GM19043 (cell line): ENCODE data around the gene SHISA2.
"Not testable (repeated sequence)": the region's sequence is repeated elsewhere in the genome, so short reads cannot be mapped to it uniquely, and the experiment has no call there.

Source experiments
- ATAC-seq: cut with Tn5 transposase; IDR thresholded peaks from one replicate; pipeline ENCODE4 v1.9.1; 2021; ENCODE audit warnings: low read depth; ENCODE audit not compliant: unreplicated experiment

The SHISA2 gene

DNA sequence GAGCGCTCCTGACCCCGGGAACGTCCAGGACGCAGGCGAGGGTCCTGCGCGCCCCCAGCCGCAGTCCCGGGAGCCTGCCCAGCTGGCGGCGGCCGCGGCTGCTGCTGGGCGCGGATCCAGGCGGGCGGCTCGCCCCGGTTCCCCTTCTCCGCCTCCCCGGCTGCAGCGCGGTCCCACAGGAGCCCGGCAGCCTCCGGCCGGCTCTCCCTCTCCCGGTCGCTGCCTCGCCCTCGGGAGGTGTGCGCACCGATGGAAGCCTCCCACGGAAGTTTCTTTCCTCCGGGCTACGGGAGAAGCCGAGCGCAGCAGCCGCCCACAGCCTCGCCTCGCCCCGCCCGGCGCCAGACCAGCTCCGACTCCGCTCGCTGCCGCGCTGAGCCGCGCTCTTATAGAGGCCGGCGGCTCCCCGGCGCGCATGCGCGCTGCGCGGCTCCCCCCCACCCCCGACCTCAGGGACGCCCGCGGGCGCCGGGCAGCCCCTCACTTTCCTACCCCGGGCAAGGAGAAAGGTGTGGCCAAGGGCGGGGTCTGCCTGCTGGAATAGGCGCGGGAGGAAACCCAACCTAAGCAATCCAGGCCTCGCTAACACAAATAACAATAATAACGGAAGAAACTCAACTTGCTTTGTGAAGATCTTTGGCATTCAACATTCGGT lies at the start of gene SHISA2:
Gene SHISA2, minus strand, starts transcription at position 360 of the 655 bp plus-strand sequence. CDS start 1,041 bp downstream, outside the sequence.
- no peak for ATAC-seq

DNA sequence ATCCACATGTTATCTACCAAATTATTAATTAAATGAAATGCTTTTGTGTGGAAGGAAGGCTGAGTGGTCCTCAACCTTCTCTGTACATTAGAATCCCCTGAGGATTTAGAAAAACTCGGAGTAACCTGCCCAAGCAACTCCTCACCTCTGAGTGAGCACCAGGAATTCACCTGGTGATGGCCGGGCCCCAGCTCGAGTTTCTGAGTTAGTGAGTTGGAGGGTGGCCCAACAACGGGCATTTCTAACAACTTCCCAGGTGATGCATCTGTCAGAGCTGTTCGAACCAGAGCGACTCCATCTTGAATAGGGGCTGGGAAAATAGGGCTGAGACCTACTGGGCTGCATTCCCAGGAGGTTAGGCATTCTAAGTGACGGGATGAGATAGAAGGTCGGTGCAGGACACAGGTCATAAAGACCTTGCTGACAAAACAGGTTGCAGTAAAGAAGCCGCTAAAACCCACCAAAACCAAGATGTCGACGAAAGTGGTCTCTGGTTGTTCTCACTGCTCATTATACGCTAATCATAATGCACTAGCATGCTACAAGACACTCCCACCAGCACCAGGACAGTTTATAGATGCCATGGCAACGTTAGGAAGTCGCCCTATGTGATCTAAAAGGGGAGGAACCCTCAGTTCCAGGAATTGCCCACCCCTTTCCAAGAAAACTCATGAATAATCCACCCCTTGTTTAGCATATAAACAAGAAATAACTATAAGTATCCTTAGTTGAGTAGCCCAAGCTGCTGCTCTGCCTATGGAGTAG lies 44.2 kb upstream of the SHISA2 start:
- ATAC-seq, result no peak

DNA sequence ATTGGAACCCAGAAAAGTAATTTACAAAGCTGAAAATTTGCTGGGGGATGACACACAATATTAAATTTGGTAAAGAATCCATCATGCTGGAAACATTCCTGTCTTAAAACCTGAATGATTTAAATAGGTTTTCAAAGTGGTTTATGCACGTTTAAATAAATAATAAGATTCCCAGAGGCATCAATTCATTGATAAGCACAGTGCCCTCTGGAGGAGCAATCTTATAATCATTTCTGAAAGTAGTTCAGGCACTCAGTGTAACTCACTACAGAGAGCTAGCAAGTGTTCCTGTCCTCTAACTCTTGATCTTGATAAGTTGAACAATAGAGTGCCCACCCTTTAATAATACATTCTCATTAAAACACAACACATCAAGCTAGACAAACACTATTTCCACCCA lies 43.5 kb upstream of the SHISA2 start:
- ATAC-seq, result no peak

DNA sequence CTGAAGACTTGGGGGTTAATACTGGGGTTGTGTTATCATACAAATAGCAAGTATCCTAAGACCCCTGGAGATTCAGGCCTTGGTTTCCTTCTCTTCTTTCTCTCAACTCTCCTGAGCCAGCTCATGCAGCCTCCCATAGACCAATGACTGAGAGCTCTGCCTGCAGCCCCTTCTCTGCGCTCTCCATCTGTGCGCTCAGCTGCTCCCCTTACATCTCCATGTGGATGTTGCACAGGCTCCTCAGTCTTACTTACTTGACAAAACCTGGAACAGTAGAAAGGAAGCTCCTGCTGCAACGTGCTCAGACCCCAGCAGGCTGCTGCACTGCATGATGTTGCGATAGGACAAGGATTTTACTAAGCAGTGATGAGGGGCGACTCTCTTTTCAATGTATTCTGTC lies 25.0 kb upstream of the SHISA2 start:
- not testable (repeated sequence) for ATAC-seq

DNA sequence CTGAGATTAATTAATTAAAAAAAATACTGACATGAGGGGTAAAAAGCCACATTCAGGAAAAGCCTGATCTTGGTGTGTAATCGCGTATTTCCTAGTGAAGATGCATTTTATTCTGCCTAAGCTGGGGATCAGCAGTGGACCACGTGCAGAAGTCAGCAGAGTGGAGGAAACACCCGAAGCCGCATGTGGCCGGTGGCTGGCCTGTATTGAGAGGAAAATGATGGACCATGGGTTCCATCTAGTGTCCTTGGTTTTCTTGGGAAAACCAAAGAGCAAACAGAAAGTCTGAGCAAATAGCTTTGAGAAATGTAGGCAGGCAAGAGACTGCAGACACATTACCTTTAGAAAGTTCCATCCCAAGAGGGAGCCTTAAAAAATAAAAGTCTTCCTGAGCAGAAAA lies 23.7 kb upstream of the SHISA2 start:
- no peak for ATAC-seq

DNA sequence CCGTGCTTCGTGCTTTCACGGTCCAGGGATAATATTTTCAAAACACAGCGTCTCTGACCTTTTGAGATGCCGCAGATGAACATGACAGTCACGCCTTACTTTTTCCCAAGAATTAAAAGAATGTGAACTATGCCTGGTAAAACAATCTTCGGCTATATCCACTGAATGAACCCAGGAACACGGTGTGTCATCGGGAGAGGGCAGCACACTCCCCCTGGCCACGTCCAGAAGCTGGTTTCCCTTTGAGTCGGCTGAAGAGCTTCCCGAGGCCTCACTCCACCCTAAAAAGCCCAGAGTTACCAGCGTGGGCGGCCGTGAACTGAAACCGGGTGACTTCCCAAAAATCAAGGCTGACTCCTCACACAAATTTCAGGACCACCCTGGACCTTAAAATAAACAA lies 22.9 kb upstream of the SHISA2 start:
- no peak for ATAC-seq

DNA sequence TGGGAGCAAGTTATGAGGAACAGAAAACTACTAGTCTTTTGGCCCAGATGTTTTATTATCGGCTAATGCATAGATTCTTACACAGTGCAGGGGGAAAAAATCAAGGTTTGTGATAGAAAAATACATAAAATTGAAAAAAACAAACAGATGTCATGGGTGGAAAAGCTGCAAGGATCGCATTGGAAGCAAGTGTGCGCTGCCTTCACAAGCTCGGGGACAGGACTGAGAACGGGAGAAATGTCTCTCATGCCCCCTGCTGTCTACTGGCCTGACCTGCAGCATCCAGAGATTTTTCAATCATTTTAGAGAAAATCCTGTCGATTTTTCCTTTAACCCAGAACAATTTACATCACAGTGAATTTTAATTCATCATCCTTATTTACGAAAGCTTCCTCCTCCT lies 20.5 kb upstream of the SHISA2 start:
- ATAC-seq, result not testable (repeated sequence)

DNA sequence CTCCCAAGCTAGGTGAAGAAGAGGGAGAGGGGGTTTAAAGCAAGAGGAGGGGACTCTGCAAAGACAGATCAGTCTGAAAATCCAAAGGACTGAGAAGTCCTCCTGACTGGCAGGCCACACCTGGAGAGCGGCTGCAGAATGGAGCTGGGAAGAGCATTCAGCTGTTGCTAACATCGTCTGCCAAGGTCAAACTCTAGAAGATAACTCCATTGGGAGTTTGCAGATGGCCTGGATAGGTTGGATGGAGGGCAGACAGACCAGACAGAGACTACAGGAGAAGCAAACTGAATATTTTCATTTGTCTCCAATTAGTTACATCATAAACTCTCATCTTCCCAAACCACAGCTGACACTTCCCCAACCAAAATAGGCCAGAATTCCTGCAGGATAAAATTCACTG lies 19.9 kb upstream of the SHISA2 start:
- no peak for ATAC-seq

DNA sequence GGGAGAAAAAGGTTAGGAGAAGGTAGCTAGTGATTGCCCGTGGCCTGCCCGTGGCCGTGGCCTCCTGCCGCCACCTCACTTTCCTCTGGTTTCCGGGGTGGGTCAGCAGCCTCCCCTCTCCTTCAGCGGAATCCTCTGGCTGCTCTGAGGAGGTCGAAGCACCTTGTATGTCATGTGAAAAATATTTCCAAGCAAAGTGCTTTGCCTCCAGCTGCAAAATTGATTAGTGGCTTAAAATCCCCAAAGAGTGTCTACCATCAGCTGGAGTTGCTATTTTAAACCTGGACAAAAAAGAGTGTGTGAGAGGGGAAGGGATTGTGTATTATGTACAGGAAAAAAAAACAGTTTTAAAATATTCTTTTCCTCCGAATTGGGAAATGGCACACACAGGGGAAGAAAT lies 17.8 kb upstream of the SHISA2 start:
- ATAC-seq, result not testable (repeated sequence)

DNA sequence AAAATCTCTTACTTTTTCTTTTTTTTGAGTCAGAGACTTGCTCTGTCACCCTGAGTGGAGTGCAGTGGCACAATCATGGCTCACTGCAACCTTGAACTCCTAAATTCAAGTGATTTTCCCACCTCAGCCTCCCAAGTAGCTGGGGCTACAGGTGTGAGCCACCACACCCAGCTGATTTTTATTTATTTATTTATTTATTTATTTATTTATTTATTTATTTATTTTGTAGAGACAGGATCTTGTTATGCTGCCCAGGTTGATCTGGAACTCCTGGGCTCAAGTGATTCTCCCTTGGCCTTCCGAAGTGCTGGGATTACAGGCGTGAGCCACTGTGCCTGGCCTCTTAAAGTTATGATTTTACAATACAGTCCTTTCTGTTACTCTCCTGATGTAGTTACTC lies 16.6 kb upstream of the SHISA2 start:
- not testable (repeated sequence) for ATAC-seq

DNA sequence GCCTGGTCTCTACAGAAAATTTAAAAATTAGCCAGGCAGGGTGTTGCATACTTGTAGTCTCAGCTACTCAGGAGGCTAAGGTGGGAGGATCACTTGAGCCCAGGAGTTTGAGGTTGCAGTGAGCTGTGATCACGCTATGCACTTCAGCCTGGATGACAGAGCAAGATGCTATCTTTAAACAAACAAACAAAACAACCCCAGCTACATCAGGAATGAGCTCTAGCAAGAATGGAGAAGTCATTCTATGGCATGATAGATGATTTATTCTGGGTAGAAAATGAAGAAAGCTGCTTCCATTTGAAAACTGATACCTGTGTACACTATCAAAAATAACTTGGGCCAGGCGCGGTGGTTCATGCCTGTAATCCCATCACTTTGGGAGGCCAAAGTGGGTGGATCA lies 15.8 kb upstream of the SHISA2 start:
- ATAC-seq, result no peak

DNA sequence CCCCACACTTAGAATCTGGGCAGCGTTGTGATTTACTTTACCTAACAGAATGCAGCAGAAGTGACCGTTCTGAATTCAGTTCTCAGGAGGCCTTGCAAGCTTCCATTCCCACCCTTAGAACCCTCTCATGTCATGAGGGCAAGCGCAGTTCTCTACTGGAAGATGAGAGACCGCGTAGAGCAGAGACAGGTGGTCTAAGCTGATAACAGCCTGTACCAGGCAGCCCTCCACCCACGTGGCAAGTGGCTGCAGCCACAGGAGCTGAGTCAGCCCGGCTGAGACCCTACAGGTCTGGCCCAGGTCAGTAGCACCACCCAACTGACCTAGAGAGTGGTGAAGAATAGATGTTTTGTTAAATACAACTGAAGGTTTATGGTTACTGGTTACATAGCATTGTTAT lies 14.7 kb upstream of the SHISA2 start:
- ATAC-seq, result not testable (repeated sequence)

DNA sequence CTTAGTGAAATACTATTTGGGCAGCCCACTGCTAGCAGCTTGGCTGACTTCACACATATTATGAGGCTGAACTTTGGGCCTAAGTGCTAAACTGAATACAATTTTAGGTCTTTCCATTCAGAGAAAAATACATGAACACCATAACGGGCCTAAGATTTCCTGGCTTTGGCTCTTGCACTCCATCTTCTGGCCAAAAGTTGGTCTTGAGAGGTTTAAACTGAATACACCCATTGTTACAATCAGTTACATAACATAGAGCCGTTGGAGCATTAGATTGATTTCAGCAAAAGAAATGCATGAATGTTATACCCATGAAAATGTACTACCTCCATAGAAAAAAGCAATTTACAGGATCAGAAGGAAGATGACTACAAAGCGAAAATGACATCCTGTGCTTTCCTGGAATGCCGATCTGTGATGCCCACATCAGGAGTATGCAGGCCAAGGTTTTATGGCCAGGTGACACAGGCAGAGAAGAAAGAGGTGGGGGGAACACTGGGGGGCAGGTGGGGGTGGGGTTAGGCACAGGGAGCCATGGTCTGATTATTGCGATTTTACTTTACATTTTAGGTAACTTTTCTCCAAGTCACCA lies 11.1 kb upstream of the SHISA2 start:
- ATAC-seq, result no peak

DNA sequence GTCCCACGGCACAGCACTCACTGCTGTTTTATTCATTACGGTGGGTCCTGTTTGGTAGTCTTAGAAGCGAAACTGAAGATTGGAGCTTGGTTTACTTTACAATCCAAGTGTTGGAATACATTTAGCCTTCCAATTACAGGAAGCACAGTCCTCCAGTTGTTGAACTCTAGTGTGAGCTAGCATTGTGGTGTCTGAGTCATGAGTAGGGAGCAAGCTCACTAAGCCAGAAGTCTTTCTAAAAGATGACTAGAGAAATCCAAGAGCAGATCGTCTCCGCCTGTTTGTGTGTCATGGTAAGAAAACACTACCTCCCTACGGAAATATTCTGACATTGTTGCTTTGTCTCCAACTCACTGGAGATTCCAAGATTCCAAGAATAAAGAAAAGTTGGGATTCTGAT lies 10.1 kb upstream of the SHISA2 start:
- ATAC-seq, result no peak

DNA sequence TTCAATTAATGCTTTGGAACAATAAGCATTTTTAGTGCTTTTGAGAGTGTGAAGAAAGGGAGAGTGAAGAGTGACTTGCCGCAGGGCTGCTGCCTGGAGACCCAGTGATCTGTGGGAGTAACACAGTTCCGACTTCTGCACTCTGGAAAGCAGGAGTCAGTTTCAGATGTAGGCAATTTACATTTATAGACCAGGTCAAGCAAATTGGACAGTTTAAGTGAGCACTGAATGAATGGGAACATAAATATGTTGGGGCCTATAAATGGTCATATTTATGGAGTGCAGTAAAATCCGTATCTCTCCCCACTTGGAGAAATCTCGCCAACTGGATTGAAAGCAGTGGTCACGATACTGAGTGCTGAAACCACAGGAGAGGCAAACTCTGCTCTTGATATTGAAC lies 9.4 kb upstream of the SHISA2 start:
- ATAC-seq, result no peak

DNA sequence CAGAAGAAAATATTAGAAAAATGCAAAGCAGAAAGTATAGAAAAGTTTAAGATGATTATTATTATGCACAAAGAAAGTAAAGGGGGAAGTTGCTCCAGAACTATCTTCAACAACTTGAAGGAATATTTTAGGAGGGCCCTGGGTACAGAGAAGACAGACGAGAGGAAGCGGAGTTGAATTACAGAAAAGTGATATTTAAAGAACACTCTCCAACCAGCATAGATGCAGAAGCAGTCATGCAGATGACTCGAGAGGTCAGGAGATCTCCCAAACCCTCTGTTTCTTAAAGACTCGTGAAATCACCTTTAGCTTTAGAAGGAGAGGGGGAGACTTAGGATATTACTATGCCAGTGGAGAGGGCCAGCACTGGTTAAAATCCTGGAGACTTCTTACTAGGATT lies 8.5 kb upstream of the SHISA2 start:
- ATAC-seq, result no peak

DNA sequence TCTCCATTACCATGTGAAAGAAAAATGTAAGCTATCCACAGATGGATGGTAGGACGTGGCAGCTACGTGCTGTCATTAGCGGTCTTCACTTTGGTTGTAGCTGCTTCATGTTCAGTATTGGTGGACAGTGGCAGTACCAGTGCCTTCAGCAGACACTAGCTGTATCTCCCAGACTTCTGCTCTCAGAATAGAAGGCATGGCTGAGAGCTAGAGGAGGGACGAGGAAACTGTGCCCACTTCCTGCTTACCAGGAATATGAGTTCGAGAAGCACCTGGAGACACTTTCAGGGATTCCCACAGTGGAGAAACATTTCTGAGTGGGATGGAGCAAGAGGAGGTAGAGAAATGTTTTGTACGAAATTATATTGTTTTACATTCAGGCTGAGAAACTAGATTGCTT lies 6.9 kb upstream of the SHISA2 start:
- no peak for ATAC-seq

DNA sequence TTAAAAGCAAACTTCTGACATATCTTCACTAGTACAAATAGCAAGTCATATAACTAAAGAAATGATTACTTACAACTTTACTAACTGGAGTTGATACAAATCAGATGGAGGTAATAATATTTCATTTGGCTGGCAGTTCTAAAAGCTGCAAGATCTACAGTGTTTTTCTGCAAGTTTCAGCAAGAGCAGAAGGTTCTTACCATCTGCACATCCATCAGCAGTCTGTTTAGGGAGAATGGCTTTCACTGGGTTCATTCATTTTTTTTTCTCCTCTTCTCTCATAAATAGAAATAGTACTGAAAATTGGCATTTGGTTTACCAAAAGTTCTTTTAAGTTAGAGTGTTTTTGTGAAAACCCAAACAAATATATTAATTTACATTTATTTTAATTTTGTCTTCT lies 3.1 kb upstream of the SHISA2 start:
- no peak for ATAC-seq

DNA sequence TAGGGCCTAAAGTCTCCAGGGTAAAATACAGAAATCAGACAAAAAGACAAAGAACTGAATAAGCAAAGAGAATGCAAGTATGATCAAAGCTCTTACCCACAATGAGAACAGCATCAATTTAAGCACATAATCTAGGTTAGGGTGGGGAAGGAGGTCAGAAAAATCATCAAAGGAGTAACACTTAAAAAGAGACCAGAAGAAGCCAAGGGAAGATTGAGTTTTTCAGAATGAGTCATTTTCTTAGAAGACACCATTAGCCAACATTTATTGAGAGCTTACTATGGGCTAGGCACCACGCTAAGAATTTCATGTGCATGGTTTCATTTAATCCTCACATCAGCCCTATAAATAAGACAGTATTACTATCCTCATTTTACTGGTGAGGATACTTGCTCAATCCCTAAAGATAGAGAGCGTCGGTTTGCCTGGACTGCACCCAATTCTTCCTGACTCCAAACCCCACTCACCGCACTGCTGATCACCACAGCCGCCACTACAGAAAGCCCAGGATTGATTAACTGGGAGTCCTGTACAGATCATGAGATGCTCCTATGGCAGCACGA lies 1.7 kb upstream of the SHISA2 start:
- ATAC-seq, result no peak

DNA sequence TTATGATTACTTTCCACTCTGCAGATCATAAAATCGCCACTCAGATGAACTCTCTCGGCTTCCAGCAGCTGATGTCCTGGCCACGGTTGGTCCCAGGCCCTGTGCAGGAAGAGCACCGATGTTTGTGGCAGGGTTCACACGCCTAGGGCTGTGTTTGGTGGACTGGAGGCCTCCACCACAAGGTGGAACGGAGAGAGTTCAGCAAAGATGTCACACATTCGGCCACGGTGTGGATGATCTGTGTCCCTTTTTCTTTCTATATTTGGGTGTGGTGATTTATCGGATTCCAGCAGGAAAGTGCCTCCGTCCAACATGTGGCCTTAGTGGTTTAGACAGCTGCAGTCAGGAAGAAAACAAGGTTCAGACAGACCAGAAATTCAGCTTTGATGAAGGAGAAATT lies 521 bp upstream of the SHISA2 start:
- no peak for ATAC-seq

DNA sequence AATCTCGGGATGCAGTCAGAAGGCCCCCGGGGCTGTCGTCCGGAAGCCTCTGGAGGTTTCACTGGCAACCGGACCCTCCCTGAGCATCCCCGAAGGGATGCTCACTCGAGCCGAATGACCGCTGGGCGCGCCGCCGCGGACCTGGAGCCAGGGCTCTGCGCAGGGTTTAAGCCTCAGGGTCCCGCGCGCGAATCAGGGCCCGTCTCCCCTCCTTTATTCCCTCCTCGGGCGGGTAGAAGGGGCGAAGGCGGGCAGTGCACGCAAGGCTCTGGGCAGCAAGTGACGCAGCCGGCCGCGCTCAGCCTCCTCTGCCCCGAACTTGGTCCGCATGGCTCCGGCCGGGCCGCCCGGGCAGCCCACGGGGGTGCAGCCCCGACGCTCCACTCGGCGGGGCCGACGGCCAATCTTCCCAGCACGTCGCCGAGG lies 572 bp downstream of the SHISA2 start:
- ATAC-seq, result no peak
